ENCODE results near the gene SLC9A2.
A peak's percentile ranks its signal among the peaks of the same experiment; 100 is the strongest.

The SLC9A2 gene

GRCh38 chr2:102630458-102630857 is 11.1 kb downstream of the SLC9A2 start:
- no peak overlapping the region for H3K9ac ChIP-seq (ENCODE audit: low read length)

DNA sequence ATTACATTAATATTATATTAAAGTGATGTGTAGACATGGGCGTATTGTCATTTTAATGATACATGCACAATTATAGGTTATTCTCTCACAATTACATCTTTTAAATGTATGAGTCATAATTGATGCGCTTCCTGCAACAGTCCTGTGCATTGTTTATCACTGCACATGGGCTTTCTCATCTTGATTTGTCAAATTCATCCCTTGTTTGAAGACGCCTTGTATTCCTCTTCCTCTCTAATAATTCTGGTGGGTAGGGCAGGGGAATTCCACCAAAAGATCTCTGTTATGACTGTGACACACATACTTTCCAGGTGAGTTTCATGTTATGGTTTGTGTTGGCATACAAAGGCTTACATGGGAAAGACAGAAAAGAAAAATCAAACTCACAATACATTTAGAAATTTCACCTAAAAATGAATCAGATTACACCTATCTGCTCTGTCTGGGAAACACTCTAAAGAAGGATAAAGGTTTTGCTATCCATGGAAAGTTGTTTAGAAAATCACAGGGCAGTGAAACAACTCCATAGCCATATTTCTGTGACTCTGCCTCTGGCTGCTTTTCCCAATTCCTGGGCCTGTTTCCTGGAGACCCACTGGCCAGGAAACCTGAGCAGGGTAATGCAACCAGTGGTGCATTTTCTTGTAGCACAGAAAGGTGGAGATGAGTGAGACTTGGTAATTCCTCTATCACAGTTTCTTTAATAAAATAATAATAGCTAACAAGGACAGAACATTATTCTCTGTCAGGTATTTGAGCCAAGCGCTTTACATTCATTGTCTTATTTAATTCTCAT is 13.2 kb downstream of the SLC9A2 start:
- H3K36me3 ChIP-seq (ENCODE audit: control insufficient read depth, insufficient read depth, low read length): no peaks in the 10 kb centered on the region
- no peaks in the 10 kb centered on the region for H3K27me3 ChIP-seq (ENCODE audit: control insufficient read depth, insufficient read depth, low read length)
- no peak overlapping the region for H3K9ac ChIP-seq (ENCODE audit: low read length)
- peaks cover 18% of the 10 kb centered on the region for H3K4me1 ChIP-seq (ENCODE audit: control insufficient read depth, insufficient read depth, low read length)
- H3K9me3 ChIP-seq (ENCODE audit: control insufficient read depth, low read length): no peaks in the 10 kb centered on the region
- no peak overlapping the region for H3K4me3 ChIP-seq (ENCODE audit: low read length)

More at GRCh38 chr2:102630458-102630857, 11.1 kb downstream of the SLC9A2 start:
- Histone ChIP-seq H3K4me3 (ENCODE audit: low read length) (no peak overlapping the region), H3K27me3 (ENCODE audit: control insufficient read depth, insufficient read depth, low read length) (no peaks in the 10 kb centered on the region), H3K4me1 (ENCODE audit: control insufficient read depth, insufficient read depth, low read length) (peaks cover 3% of the 10 kb centered on the region), H3K9me3 (ENCODE audit: control insufficient read depth, low read length) (no peaks in the 10 kb centered on the region), H3K36me3 (ENCODE audit: control insufficient read depth, insufficient read depth, low read length) (no peaks in the 10 kb centered on the region)

DNA sequence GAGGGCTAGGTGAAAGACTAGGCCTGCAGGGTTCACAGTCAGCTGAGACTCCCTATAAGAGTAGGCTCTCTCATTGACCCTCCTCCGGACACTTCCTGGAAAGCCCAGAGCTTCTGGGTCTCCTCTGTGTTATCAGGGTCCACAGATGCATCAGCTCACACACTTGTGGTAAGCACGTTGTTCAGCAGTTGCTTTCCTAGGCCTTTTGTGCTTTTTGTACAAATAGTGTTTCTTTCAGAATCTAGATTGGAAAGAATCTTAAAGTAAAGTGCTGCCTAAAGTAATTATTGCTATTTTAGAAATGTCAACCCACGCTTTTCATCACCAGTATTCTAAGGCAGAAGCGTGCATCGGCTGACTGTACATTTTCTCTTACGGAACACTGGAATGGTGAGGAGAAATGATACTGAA is 15.5 kb downstream of the SLC9A2 start:
- H3K27me3 ChIP-seq (ENCODE audit: control insufficient read depth, insufficient read depth, low read length): no peaks in the 10 kb centered on the region
- H3K4me1 ChIP-seq (ENCODE audit: control insufficient read depth, insufficient read depth, low read length): peaks cover 17% of the 10 kb centered on the region
- no peaks in the 10 kb centered on the region for H3K36me3 ChIP-seq (ENCODE audit: control insufficient read depth, insufficient read depth, low read length)
- no peak overlapping the region for H3K9ac ChIP-seq (ENCODE audit: low read length)
- no peaks in the 10 kb centered on the region for H3K9me3 ChIP-seq (ENCODE audit: control insufficient read depth, low read length)
- H3K4me3 ChIP-seq (ENCODE audit: low read length): no peak overlapping the region

DNA sequence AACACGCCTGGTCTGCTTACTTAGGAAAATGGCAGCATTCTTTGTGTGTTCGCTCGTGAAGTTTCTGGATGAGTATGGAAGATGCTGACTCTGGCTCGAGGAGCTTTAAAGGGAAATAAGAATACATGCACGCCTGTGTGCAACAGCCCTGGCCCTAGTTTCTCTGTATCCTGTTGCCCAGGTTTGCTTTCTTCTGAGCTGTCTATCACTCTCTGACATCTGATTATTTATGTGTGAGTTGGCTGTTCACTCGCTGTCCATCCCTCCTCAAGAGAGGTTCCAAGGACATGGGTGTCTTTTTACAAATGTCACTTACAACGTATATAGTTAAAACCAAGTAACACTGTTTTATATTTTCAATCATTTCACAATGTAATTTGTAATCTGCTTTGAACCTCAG is 16.0 kb downstream of the SLC9A2 start:
- no peaks in the 10 kb centered on the region for H3K9me3 ChIP-seq (ENCODE audit: control insufficient read depth, low read length)
- no peak overlapping the region for H3K4me3 ChIP-seq (ENCODE audit: low read length)
- peaks cover 15% of the 10 kb centered on the region for H3K4me1 ChIP-seq (ENCODE audit: control insufficient read depth, insufficient read depth, low read length)
- H3K9ac ChIP-seq (ENCODE audit: low read length): no peak overlapping the region
- H3K36me3 ChIP-seq (ENCODE audit: control insufficient read depth, insufficient read depth, low read length): no peaks in the 10 kb centered on the region
- no peaks in the 10 kb centered on the region for H3K27me3 ChIP-seq (ENCODE audit: control insufficient read depth, insufficient read depth, low read length)

DNA sequence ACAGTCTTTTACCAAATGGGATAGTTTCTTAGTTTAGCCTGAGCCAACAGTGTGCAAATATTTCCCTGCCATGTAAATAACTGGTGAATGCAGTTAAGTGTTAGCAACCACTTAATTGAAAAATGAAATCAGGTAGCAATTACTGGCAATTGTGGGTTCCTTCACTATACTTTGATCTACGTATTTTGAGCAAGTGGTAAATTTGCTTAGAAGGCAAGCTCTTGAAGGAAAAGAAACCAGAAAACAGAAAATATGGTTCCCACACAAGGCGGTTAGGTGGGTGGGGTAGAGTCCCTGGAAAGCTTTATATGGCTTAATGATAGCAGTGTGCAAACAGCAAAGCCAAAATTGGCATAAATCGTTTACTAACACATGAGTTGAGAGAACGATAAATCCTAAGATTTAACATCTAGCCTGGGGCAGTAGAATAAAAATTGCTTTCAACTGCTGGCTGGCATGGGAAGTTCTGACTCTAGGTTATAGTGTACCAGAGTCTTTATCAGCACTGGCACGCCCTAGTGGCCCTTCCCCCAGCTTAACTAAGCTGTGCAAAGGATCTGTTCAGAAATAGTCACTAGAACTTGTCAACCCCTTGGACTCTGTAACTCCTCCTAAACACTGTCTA is 17.0 kb downstream of the SLC9A2 start:
- Histone ChIP-seq H3K27me3 (ENCODE audit: control insufficient read depth, insufficient read depth, low read length) (no peaks in the 10 kb centered on the region), H3K4me3 (ENCODE audit: low read length) (peak overlapping the region; percentile 17), H3K4me1 (ENCODE audit: control insufficient read depth, insufficient read depth, low read length) (peaks cover 15% of the 10 kb centered on the region), H3K9me3 (ENCODE audit: control insufficient read depth, low read length) (no peaks in the 10 kb centered on the region), H3K9ac (ENCODE audit: low read length) (peak overlapping the region; percentile 32), H3K36me3 (ENCODE audit: control insufficient read depth, insufficient read depth, low read length) (no peaks in the 10 kb centered on the region)

- Histone ChIP-seq H3K4me1 (ENCODE audit: control insufficient read depth, insufficient read depth, low read length) (peaks cover 15% of the 10 kb centered on the region), H3K4me3 (ENCODE audit: low read length) (peak overlapping the region; percentile 17), H3K9ac (ENCODE audit: low read length) (peak overlapping the region; percentile 32), H3K36me3 (ENCODE audit: control insufficient read depth, insufficient read depth, low read length) (no peaks in the 10 kb centered on the region), H3K9me3 (ENCODE audit: control insufficient read depth, low read length) (no peaks in the 10 kb centered on the region), H3K27me3 (ENCODE audit: control insufficient read depth, insufficient read depth, low read length) (no peaks in the 10 kb centered on the region)
Observed at GRCh38 chr2:102637358-102637757, 18.0 kb downstream of the SLC9A2 start.

- Histone ChIP-seq H3K9ac (ENCODE audit: low read length) (no peak overlapping the region), H3K4me1 (ENCODE audit: control insufficient read depth, insufficient read depth, low read length) (peaks cover 15% of the 10 kb centered on the region), H3K9me3 (ENCODE audit: control insufficient read depth, low read length) (no peaks in the 10 kb centered on the region), H3K27me3 (ENCODE audit: control insufficient read depth, insufficient read depth, low read length) (no peaks in the 10 kb centered on the region), H3K36me3 (ENCODE audit: control insufficient read depth, insufficient read depth, low read length) (no peaks in the 10 kb centered on the region), H3K4me3 (ENCODE audit: low read length) (no peak overlapping the region)
Observed at GRCh38 chr2:102639429-102639828, 20.1 kb downstream of the SLC9A2 start.

DNA sequence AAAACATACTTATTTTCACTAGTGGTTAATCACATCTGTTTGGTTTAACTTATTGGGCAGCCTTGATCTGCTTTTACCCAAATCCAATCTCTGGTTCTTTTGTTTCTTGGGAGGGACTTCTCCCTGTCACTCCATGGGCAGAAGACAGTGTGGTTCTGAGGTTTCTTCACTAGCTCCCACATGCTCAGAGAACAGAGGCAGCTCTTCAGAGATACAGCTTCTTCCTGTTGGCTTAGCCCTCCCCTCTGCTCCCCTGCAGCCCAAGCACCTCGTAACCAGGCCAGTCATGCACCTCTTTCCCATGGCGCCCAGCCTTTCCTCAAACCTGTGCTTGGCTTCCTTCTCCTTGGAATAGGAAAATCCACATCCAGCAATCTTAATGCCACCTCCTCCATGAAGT is 32.8 kb downstream of the SLC9A2 start:
- H3K4me1 ChIP-seq (ENCODE audit: control insufficient read depth, insufficient read depth, low read length): no peaks in the 10 kb centered on the region
- no peak overlapping the region for H3K4me3 ChIP-seq (ENCODE audit: low read length)
- H3K9ac ChIP-seq (ENCODE audit: low read length): no peak overlapping the region
- no peaks in the 10 kb centered on the region for H3K36me3 ChIP-seq (ENCODE audit: control insufficient read depth, insufficient read depth, low read length)
- no peaks in the 10 kb centered on the region for H3K9me3 ChIP-seq (ENCODE audit: control insufficient read depth, low read length)
- H3K27me3 ChIP-seq (ENCODE audit: control insufficient read depth, insufficient read depth, low read length): no peaks in the 10 kb centered on the region

- Histone ChIP-seq H3K9ac (ENCODE audit: low read length) (no peak overlapping the region), H3K27me3 (ENCODE audit: control insufficient read depth, insufficient read depth, low read length) (no peaks in the 10 kb centered on the region), H3K4me1 (ENCODE audit: control insufficient read depth, insufficient read depth, low read length) (peaks cover 8% of the 10 kb centered on the region), H3K4me3 (ENCODE audit: low read length) (no peak overlapping the region), H3K9me3 (ENCODE audit: control insufficient read depth, low read length) (no peaks in the 10 kb centered on the region), H3K36me3 (ENCODE audit: control insufficient read depth, insufficient read depth, low read length) (no peaks in the 10 kb centered on the region)
Observed at GRCh38 chr2:102657770-102658169, 38.4 kb downstream of the SLC9A2 start.

DNA sequence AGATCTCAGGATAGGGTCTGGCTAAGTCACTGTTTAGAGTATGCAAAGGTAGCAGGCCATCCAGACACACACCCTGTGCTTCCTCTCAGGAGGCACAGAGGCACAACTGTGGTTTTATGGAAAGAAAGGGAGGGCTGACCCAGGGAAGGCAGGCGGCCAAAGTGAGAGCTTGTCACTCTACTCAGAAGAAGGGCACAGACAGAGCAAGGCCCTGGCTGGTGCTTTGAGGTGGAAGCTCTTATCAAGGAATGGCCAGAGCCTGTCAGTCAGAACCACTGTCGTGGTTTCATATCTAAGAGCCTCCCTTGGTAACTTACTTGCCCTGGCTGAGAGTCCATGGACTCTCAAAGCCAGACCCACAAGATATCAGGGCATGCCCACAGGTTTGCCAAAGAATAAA is 40.7 kb downstream of the SLC9A2 start:
- no peaks in the 10 kb centered on the region for H3K36me3 ChIP-seq (ENCODE audit: control insufficient read depth, insufficient read depth, low read length)
- H3K9me3 ChIP-seq (ENCODE audit: control insufficient read depth, low read length): no peaks in the 10 kb centered on the region
- no peak overlapping the region for H3K9ac ChIP-seq (ENCODE audit: low read length)
- peaks cover 17% of the 10 kb centered on the region for H3K4me1 ChIP-seq (ENCODE audit: control insufficient read depth, insufficient read depth, low read length)
- no peaks in the 10 kb centered on the region for H3K27me3 ChIP-seq (ENCODE audit: control insufficient read depth, insufficient read depth, low read length)
- H3K4me3 ChIP-seq (ENCODE audit: low read length): no peak overlapping the region

- Histone ChIP-seq H3K27me3 (ENCODE audit: control insufficient read depth, insufficient read depth, low read length) (no peaks in the 10 kb centered on the region), H3K4me3 (ENCODE audit: low read length) (no peak overlapping the region), H3K4me1 (ENCODE audit: control insufficient read depth, insufficient read depth, low read length) (peaks cover 17% of the 10 kb centered on the region), H3K9me3 (ENCODE audit: control insufficient read depth, low read length) (no peaks in the 10 kb centered on the region), H3K9ac (ENCODE audit: low read length) (no peak overlapping the region), H3K36me3 (ENCODE audit: control insufficient read depth, insufficient read depth, low read length) (no peaks in the 10 kb centered on the region)
Observed at GRCh38 chr2:102660574-102660973, 41.2 kb downstream of the SLC9A2 start.

DNA sequence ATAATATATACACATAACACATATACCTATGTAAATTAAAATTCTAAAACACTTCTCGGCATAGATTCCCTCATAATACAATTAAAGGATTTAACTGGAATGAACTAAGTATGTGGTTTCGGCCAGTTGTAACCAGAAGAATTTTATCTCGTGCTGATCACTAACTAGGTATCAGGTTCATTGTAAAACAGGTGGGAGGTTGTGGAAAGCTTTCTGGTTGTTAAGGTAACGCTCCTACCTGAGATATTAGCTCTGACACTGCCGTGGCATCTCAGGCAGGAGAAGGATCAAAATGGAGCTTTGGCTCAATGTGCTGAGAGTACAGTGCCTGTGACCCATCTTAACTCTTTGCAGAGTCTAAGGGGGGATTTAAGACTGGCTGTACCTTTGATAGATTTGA is 42.5 kb downstream of the SLC9A2 start:
- Histone ChIP-seq H3K9ac (ENCODE audit: low read length) (no peak overlapping the region), H3K36me3 (ENCODE audit: control insufficient read depth, insufficient read depth, low read length) (no peaks in the 10 kb centered on the region), H3K4me1 (ENCODE audit: control insufficient read depth, insufficient read depth, low read length) (peaks cover 17% of the 10 kb centered on the region), H3K4me3 (ENCODE audit: low read length) (no peak overlapping the region), H3K9me3 (ENCODE audit: control insufficient read depth, low read length) (no peaks in the 10 kb centered on the region), H3K27me3 (ENCODE audit: control insufficient read depth, insufficient read depth, low read length) (no peaks in the 10 kb centered on the region)
